ENCODE results near the gene HIGD2B.
"Not testable (repeated sequence)": the region's sequence is repeated elsewhere in the genome, so short reads cannot be mapped to it uniquely, and the experiment has no call there.

Gene HIGD2B

GRCh38 chr15:72671525-72671924 is 14.5 kb downstream of the HIGD2B start:
- no peak for DNase-seq

DNA sequence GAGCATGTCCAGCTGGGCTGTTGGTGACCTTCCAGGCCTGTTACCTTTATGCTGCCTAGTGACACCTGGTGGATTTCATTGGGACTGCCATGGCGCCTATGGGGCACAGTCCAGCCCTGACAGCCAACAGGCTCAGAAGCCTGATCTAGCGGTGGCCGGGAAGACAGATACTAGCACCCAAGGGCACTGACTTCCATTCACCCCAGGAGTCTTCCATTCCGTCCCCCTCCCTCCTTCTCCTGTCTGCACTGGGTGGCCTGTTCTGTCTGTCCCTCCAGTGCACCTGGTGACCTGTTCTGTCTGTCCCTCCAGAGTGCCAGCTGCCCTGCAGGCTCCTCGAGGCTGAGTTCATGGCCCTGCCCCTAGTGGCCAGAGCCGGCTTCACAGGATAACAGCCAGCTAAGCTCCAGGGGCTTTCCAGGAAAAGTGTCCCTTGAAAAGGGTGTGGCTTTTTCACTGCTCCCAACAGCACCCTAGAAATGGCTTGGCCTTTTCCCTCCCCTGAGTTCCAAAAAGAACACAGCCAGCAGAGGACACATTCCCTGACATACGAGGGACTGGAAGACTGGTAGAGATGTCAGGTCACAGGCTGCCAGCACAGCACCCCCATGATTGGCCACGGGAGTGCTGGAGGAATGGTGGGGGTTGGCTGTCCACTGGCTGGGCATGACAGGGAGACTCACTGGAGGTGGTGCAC is 15.2 kb downstream of the HIGD2B start:
- DNase-seq = not testable (repeated sequence)

GRCh38 chr15:72669803-72670202 is 16.2 kb downstream of the HIGD2B start:
- DNase-seq = not testable (repeated sequence)

DNA sequence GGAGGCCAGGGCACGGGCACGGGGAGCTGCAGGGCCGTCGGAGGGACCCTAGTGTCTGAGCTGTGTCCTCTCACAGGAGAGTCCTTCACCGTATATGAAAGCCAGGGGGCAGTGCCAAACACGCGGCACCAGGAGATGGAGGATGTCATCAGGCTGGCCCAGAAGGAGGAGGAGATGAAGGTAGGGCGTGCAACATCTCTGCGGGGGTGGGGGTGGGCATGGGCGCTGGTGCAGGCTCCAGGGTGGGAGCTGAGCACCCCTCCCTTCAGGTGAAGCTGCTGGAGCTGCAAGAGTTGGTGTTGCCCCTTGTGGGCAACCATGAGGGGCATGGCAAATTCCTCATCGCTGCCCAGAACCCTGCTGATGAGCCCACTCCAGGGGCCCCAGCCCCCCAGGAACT is 20.3 kb downstream of the HIGD2B start:
- DNase-seq = not testable (repeated sequence)

DNA sequence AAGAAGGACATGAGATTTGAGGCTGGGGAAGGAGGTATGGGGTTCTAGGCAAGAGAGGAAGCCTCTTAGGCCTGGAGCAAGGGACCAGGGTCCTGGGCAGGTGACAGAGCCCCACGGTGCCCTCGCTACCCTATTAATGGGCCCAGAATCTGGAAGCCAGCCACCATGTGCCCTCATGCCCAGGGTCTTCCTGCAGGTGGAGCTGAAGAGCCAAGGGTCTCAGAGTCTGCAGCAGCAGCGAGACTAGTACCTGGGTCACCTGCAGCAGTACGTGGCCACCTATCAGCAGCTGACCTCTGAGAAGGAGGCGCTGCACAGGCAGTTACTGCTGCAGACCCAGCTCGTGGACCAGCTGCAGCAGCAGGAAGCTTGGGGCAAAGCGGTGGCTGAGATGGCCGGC is 22.1 kb downstream of the HIGD2B start:
- not testable (repeated sequence) for DNase-seq

- not testable (repeated sequence) for DNase-seq
These were observed 24.9 kb downstream of the HIGD2B start for GRCh38 chr15:72661081-72661480.

GRCh38 chr15:72656014-72656413 is 30.0 kb downstream of the HIGD2B start:
- not testable (repeated sequence) for DNase-seq

- DNase-seq = not testable (repeated sequence)
These were observed 31.6 kb downstream of the HIGD2B start, which contains the start of gene GOLGA6B for GRCh38 chr15:72654397-72654796. Gene GOLGA6B (plus strand): TSS chr15:72654697. CDS start chr15:72654738, 41 bp downstream.

GRCh38 chr15:72648631-72649253 is 37.2 kb downstream of the HIGD2B start:
- DNase-seq = not testable (repeated sequence)

GRCh38 chr15:72642271-72642670 is 43.7 kb downstream of the HIGD2B start:
- DNase-seq = not testable (repeated sequence)

DNA sequence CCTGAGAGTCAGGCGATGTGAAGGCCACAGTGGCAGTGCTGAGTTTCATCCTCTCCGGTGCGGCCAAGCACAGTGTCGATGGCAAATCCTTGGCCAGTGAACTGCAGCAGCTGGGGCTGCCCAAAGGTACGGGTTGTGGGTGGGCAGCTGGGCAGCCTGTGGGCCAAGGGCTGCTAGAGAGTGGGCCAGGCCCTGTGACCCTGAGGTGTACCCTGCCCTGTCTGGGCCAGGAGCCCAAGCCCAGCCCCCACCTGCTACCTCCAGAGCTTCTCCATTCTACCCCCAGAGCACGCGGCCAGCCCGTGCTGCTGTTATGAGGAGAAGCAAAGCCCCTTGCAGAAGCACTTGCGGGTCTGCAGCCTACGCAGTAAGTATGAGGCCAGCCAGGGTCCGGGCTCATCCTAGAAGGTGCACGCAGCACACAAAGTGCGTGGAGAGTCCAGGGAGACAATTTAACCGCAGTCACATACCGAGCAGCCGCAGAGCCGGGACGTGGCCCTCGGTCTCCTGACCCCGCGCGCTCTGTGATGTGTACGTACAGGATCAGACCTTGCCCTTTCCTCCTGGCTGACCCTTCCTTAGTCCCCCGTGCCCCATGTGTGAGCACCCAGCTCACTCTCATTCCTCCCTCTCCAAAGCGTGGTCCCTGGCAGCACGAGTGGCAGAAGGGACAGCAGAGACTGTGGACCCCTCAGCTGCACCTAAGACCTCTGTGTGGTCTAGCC is 46.1 kb downstream of the HIGD2B start:
- not testable (repeated sequence) for DNase-seq

DNA sequence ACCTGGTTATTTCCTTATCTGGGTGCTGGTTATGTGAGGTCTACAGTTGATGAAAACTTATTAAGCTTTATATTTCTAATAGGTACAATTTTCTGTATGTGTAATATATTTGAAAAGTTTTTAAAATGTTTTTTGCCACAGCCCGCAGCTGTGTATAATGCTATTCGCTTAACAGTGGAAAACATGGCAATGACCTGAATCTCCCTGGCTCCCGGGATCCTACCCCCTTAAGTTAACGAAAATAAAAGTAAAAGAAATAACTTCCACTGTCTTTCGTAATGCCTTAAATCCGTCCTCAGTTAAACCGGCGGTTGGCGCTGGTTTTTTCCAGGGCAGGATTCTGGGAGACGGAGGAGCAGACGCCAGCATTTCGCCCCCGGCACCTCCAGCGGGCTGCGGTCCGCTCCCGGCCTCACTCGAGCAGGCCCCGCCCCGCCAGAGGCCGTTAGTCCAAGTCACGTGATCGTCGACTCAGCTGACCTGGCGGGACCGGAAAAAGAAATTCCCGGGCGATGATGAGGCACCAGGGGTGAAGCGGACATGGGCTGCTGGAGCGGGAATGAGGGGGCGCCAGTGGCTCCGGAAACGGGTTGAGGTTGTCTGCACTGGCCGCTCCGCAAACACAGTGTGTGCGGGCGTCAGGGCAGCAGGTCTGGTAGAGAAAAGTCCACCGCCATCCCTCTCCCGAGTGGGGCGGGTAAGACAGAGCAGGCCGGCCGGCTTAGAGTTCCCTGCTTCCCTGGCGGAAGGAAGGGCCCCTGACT is 49.3 kb downstream of the HIGD2B start:
- not testable (repeated sequence) for DNase-seq

DNA sequence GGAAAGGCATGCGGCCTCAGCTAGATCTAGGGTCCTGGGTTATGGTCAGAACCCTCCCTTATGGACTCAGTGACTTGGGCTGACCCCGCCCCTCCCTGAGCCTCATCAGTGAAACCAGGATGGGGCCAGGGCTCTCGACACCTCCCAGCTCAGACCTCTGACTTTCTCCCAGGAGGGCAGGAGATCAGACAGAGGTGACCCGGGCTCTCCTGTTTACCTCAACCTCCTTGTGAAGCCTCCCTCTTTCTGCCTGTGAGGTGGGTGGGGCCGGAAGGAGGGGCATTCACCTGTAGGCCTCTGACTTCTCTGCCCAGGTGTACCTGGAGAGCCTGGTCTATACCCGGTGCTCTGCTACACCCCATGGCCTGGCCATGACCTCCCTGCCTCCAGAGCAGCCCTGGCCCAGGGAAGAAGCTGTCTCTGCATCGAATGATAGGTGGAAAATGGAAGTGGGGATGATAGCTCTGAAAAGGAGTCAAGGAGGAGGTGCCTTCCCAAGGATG is 56.9 kb downstream of the HIGD2B start:
- DNase-seq = not testable (repeated sequence)

DNA sequence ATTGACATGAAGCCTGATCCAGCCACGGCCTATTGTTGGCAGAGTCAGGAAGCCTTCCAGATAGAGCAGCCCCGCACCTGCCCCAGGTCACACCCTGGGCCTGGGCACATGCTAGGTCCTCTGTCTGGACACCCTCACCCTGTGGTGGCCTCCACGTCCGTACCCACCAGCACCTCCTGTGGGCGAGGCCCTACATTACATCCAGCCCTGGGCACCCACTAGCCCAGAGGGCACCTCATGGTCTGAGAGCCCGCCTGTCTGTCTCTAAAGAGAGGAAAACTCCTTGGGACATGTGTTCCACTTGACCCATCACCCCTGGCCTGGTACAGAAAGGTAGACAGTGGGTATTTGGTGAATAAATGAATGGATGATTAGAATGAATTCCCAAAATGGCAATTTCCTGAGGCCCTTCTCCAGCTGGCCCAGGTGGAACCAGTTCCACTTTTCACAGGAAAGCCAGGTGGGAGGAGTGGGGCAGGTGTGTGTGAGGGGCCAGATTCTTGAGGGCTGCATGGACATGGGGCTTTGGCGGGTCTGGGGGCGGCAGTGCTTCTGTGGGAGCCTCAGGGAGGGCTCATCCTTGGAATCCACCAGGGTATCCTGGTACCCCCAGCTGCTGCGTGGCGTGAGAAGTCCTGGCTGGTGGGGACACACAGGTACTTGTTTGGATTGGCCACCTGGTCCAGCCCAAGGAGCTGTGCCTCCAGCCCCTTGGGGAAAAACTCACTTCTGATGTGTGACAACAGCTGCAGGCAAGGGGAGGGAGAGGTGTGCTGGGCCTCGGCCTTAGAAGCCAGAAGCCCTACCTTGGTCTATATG is 57.5 kb downstream of the HIGD2B start:
- DNase-seq = not testable (repeated sequence)

DNA sequence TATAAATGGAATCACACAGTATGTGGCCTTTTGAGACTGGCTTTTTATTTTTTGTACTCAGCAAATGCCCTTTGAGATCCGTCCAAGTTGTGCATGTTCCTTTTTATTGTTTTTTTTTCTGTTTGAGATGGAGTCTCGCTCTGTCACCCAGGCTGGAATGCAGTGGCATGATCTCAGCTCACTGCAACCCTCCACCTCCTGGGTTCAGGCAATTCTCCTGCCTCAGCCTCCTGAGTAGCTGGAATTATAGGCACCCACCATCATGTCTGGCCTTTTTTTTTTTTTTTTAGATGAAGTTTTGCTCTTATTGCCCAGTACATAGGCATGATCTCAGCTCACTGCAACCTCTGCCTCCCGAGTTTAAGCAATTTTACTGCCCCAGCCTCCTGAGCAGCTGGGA is 59.8 kb downstream of the HIGD2B start:
- DNase-seq = not testable (repeated sequence)
